Measurements from ENCODE around the gene USB1.

DNA sequence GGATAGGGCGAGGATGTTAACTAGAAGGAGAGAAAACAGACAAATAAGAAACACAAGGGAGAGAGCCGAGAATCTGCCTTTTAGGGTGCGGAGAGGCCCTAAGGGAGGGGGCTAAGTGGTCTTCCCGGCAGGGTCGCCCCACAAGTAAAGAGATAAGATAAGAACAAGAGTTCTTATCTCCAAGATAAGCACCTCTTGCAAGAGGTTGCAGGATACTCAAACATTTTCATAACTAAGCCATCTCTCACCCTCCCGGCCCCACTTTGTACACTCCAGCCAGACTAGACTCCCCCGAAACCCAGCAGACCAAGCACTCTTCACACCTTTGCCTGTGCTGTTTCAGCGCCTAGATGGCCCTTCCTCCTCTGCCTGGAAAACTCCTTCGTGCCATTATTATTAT is 15.0 kb upstream of the USB1 start:
- TF ChIP-seq GATA2 (IDR thresholded peaks at IDR 0.05; ENCODE audit: low read depth, low read length), result no peak
- TF ChIP-seq GATA3 (IDR thresholded peaks at IDR 0.05; ENCODE audit: low read depth, low read length), result no peak

All from SH-SY5Y (cell line).